K562 (cell line): ENCODE results near the gene SLMAP. TPM values are rescaled to one million over a fixed set of nuclear protein-coding genes. Genes with fewer than 3 reads are reported as not detected.

Experiments used
- AFF1 ChIP-seq, 2 experiments: fragments of 450-650 bp; IDR thresholded peaks; 2 replicates each; pipeline ENCODE4 v1.6.1; 2018; ENCODE audit warnings: mild to moderate bottlenecking in 2 of 2, low read depth in 1 of 2; ENCODE audit not compliant: partially characterized antibody in 2 of 2
- AFF4 ChIP-seq: sonication (generic); formaldehyde crosslinking; IDR thresholded peaks from 2 replicates; pipeline ENCODE4 v1.8.0; 2023; ENCODE audit warnings: mild to moderate bottlenecking, missing genetic modification reagents
- EWSR1 ChIP-seq: fragments of 450-650 bp; IDR thresholded peaks from 2 replicates; pipeline ENCODE4 v1.6.1; 2018; ENCODE audit warnings: borderline replicate concordance, mild to moderate bottlenecking, low read depth, moderate library complexity; ENCODE audit not compliant: partially characterized antibody
- HEY1 ChIP-seq: fragments of 250-450 bp; sonication (Bioruptor Pico); IDR thresholded peaks from 2 replicates; pipeline ENCODE4 v1.5.0; 2020; ENCODE audit warnings: mild to moderate bottlenecking, moderate library complexity, borderline replicate concordance
- ID3 ChIP-seq, 2 experiments: fragments of 250-450 bp in 1 of 2; fragments of 450-650 bp in 1 of 2; sonication (Bioruptor Pico) in 1 of 2; IDR thresholded peaks; 2 replicates each; pipeline versions ENCODE4 v1.6.1 to v1.8.0; 2016 to 2021; ENCODE audit warnings: mild to moderate bottlenecking in 2 of 2, moderate library complexity in 2 of 2, missing compliant biosample characterization in 1 of 2, missing genetic modification characterization in 1 of 2
- MED1 ChIP-seq: sonication (generic); formaldehyde crosslinking; IDR thresholded peaks from 2 replicates; pipeline ENCODE4 v1.8.1; 2023; ENCODE audit warnings: missing genetic modification reagents, borderline replicate concordance
- NR2C2 ChIP-seq, 2 experiments: fragments of 200-800 bp in 1 of 2; sonication (Bioruptor generic) in 1 of 2; sonication (generic) in 1 of 2; formaldehyde crosslinking in 1 of 2; IDR thresholded peaks; 2 replicates each; pipeline versions ENCODE4 v1.6.1 to v1.8.0; 2016 to 2022; ENCODE audit warnings: mild to moderate bottlenecking in 1 of 2, missing compliant biosample characterization in 1 of 2, missing genetic modification characterization in 1 of 2, missing genetic modification reagents in 1 of 2
- NR3C1 ChIP-seq: sonication (generic); formaldehyde crosslinking; IDR thresholded peaks from 2 replicates; pipeline ENCODE4 v1.8.1; 2022; ENCODE audit warnings: missing genetic modification reagents
- PKNOX1 ChIP-seq: fragments of 450-650 bp; IDR thresholded peaks from 2 replicates; pipeline ENCODE4 v1.6.1; 2016
- PRMT5 ChIP-seq: sonication (generic); formaldehyde crosslinking; IDR thresholded peaks from 2 replicates; pipeline ENCODE4 v1.5.0; 2020; ENCODE audit warnings: missing genetic modification reagents
- PURB ChIP-seq: sonication (generic); formaldehyde crosslinking; IDR thresholded peaks from 2 replicates; pipeline ENCODE4 v1.9.0; 2021; ENCODE audit warnings: low read depth, mild to moderate bottlenecking, missing genetic modification reagents
- SMARCA4 ChIP-seq: fragments of 450-650 bp; IDR thresholded peaks from 2 replicates; pipeline ENCODE4 v1.6.1; 2016
- TBL1XR1 ChIP-seq, 2 experiments: IDR thresholded peaks; 2 replicates each; pipeline ENCODE4 v1.6.1; 2012; ENCODE audit warnings: improper control_type of control experiment in 2 of 2, low read length in 2 of 2, mild to moderate bottlenecking in 1 of 2
- TOE1 ChIP-seq, 2 experiments: fragments of 450-650 bp in 1 of 2; sonication (generic) in 1 of 2; formaldehyde crosslinking in 1 of 2; IDR thresholded peaks; 2 replicates each; pipeline versions ENCODE4 v1.7.1 to v1.8.0; 2016 to 2022; ENCODE audit warnings: borderline replicate concordance in 2 of 2, mild to moderate bottlenecking in 2 of 2, antibody characterized with exemption in 1 of 2, inconsistent platforms in 1 of 2, low read depth in 1 of 2, missing genetic modification reagents in 1 of 2, moderate library complexity in 1 of 2
- ZNF217 ChIP-seq: sonication (generic); formaldehyde crosslinking; IDR thresholded peaks from 2 replicates; pipeline ENCODE4 v1.8.0; 2022; ENCODE audit warnings: mild to moderate bottlenecking, missing genetic modification reagents
- ZNF589 ChIP-seq: fragments of 200-800 bp; sonication (Bioruptor generic); IDR thresholded peaks from 2 replicates; pipeline ENCODE4 v1.6.1; 2016; ENCODE audit warnings: low read depth, missing genetic modification characterization, missing compliant biosample characterization
- polyA plus RNA-seq, 8 experiments: library from polyadenylated mRNA; depleted of rRNA in 4 of 8; stranded (reverse) in 5 of 8; unstranded in 3 of 8; fragments of >200 nt; fragmentation: Nextera tagmentation in 2 of 8; fragmentation: Illumina TruSeq in 1 of 8; extraction: Ambion mirVana in 2 of 8; extraction: Trizol in 1 of 8; gene quantifications; 2 replicates each; pipeline versions ENCODE4 v1.2.1 to v1.2.3, GENCODE V29; 2011 to 2014; ENCODE audit warnings: inconsistent platforms in 1 of 8, missing spikeins in 1 of 8
- total RNA-seq, 7 experiments: library from RNA; depleted of rRNA in 6 of 7; stranded (reverse); fragments of >200 nt in 6 of 7; fragmentation: Illumina TruSeq in 2 of 7; extraction: Trizol in 2 of 7; gene quantifications; 2 replicates each; pipeline versions ENCODE4 v1.2.1 to v1.2.3, GENCODE V29; 2011 to 2021; ENCODE audit warnings: low replicate concordance in 1 of 7

Gene SLMAP
- total and polyA plus RNA-seq, 9 of the 15 experiments (the other 6 are each of a cell fraction or from before 2014, with no cell fraction given): 12.1 to 50.7 (median 28.3) TPM

- no peak for TF ChIP-seq ID3 (CRISPR knock-in tag; IDR thresholded peaks at IDR 0.05)
- TF ChIP-seq ID3 (tag; IDR thresholded peaks at IDR 0.05): peak; percentile 63; the same call in 1 of the 2 replicates
- no peak for TF ChIP-seq PKNOX1
- TF ChIP-seq MED1 (CRISPR knock-in tag): no peak
- TF ChIP-seq PURB: no peak
- no peak; the same call in 1 of the 2 replicates for TF ChIP-seq NR2C2 (CRISPR knock-in tag; IDR thresholded peaks at IDR 0.05)
- TF ChIP-seq NR2C2 (tag; IDR thresholded peaks at IDR 0.05): peak; percentile 91
- peak; percentile 93 for TF ChIP-seq TOE1 (IDR thresholded peaks at IDR 0.05; ENCODE audit: borderline replicate concordance)
- no peak for TF ChIP-seq TOE1 (CRISPR knock-in tag; IDR thresholded peaks at IDR 0.05; ENCODE audit: borderline replicate concordance, low read depth)
- no peak for TF ChIP-seq ZNF217 (CRISPR knock-in tag)
- TF ChIP-seq AFF1 (IDR thresholded peaks at IDR 0.05; ENCODE audit: low read depth in 1 of 2, partially characterized antibody in 2 of 2): no peak
- no peak for TF ChIP-seq AFF4
- TF ChIP-seq EWSR1: no peak
- peak; percentile 90 for TF ChIP-seq ZNF589 (CRISPR knock-in tag)
- TF ChIP-seq SMARCA4: no peak
- no peak for TF ChIP-seq NR3C1 (CRISPR knock-in tag)
- TF ChIP-seq TBL1XR1 (IDR thresholded peaks at IDR 0.05; ENCODE audit: low read length in 2 of 2): no peak
- TF ChIP-seq PRMT5 (CRISPR knock-in tag): no peak
- no peak for TF ChIP-seq HEY1 (CRISPR knock-in tag)
These were observed at the start of gene SLMAP (continued) for GRCh38 chr3:57755741-57756527.
